Stimulated activated naive CD4-positive, alpha-beta T cell treated with Interleukin-2 at 50 U/mL for 16 hours (primary cell): Measurements from ENCODE around the gene PLEKHO1.
"Not testable (repeated sequence)": the region's sequence is repeated elsewhere in the genome, so short reads cannot be mapped to it uniquely, and the experiment has no call there.

Experiments used
- DNase-seq: peaks from one replicate; lab custom pipeline; 2025; lab: John Stamatoyannopoulos, UW

The PLEKHO1 gene

DNA sequence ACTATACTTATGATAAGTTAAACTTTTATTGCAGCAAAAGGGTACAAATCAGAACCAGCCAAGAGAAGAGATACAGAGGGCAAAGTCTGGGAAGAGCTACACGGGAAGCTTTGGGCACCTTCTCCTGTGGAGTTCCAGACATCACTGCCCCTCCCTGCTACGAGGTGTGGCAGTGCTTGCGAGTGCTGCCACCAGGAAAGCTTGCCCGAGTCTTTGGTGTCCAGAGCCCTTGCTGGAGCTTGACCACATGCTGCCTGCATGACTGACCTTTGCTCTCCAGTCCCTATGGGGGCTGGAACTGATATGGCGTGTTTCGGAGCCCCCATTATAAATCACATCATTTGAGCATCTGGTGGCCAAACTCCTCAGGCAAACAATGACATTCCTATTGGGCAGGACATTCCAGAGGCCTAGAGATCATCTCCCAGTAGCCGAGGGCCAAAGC is 23.4 kb downstream of the PLEKHO1 start:
- DNase-seq, result no peak

DNA sequence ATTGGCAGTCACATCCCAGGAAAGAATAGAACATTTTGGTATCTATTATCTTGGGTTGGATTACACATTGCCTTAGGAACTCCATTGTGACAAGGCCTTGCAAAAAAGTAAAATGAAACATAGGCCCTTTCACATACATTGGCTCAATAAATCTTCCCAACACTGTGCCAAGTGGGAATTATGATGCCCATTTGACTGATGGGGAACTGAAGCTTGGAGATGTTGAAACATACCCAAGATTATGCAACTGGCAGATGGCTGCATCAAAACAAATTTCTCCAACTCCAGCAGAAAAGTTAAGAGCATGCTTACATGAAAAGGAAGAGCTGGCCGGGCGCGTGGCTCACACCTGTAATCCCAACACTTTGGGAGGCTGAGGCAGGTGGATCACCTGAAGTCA is 26.9 kb downstream of the PLEKHO1 start:
- no peak for DNase-seq

DNA sequence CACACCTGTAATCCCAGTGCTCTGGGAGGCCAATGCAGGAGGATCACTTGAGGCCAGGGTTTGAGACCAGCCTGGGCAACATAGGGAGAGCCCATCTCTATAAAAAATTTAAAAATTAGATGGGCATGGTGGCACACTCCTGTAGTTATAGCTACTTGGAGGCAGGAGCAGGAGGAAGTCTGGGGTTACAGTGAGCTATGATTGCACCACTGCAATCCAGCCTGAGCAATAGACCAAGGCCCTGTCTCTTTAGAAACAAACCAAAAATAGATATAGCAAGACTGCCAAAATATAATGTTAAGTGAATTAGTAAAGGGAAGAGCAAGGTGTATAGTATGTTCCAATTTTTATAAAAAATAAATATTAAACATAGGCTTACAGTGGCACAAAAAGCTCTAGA is 28.8 kb downstream of the PLEKHO1 start:
- DNase-seq, result no peak

DNA sequence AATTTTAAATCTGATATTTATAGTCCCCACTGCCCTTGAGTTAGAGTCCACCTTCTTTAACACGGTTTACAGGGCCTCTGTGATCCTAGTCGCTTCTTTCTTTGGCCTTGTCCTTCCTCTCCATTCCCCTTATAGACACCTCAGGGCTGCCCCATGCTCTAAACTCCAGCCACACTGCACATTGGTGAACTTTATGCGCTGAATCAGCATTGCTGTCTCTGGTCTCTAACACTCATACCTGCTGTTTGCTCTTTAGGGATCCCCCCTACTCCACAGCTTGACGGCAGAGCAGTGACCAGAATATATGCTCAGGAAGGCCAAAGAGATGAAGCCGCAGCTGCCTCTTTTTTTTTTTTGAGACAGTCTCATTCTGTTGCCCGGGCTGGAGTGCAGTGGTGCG is 30.2 kb downstream of the PLEKHO1 start:
- no peak for DNase-seq

DNA sequence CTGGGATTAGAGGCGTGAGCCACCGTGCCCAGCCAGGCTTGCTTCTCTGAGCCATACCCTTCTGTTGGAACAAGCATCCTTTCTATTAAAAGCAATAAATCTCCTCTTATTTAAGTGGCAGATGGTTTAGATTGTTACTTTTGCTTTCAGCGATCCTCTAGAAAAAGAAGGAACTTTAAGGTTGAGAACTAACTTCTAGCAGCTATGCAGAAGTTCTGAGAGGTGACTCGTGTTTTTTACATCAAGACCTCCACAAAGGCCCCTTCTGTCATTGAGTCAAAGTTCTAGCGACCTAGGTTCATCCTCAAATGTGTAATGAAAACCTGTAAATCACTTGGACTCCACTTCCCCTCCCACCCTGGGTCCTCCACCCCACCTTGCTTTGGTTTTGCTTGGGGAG is 30.8 kb downstream of the PLEKHO1 start:
- DNase-seq, result no peak

DNA sequence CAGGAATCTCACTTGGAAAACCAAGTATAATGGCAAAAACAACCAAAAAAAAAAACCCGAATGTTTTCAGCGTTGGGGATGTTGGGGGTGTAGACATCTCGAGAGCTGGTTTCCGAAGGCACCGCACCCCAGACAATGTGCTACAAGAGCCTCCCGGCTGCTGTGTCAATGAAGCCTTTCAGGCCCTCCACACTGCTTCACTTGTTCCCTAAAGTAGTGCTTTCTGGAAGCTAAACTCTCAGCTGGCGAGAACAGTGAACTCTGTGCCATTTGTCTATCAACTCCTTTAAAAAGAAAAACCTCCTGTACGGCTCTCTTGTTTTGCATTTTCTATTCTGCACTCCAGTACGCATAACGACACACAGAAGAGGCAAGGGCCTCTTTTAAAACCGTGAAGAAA is 32.5 kb downstream of the PLEKHO1 start:
- no peak for DNase-seq

DNA sequence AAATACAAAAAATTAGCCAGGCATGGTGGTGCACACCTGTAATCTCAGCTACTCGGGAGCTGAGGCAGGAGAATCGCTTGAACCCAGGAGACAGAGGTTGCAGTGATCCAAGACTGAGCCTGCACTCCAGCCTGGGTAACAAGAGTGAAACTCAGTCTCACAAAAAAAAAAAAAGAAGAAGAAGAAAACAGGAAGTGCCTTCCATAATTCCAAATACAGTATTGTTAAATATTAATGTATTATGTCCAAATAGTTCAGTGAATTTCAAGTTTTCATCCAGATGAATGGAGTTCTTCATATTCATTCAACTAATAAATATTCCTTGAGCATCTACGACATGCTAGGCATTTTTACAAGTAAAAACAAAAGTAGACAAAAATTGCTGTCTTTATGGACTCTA is 33.3 kb downstream of the PLEKHO1 start:
- DNase-seq, result no peak

DNA sequence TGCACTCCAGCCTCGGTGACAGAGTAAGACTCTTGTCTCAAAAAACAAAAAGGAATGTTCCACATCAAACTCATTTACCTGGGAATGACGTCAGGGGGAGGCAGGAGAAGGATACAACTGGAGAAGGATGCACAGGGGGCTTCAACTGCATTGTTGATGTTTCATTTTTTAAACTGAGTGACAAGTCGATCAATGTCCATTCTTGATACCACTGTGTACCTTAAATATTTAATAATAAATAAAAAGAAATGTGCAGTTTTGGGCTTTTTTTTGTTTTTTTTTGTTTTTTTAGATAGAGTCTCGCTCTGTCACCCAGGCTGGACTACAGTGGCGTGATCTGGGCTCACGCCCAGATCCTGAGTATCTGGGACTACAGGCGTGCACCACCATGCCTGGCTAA is 35.8 kb downstream of the PLEKHO1 start:
- no peak for DNase-seq

DNA sequence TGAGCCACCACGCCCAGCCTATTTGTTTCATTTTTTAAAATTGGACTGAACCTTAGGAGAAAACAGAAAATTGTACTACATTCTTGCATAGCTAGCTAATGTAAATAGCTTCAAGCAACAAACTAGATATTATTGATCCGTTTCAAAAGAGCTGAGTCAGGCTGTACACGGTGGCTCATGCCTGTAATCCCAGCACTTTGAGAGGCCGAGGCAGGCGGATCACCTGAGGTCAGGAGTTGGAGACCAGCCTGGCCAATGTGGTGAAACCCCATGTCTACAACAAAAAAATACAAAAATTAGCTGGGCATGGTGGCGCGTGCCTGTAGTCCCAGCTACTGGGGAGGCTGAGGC is 36.7 kb downstream of the PLEKHO1 start:
- not testable (repeated sequence) for DNase-seq

DNA sequence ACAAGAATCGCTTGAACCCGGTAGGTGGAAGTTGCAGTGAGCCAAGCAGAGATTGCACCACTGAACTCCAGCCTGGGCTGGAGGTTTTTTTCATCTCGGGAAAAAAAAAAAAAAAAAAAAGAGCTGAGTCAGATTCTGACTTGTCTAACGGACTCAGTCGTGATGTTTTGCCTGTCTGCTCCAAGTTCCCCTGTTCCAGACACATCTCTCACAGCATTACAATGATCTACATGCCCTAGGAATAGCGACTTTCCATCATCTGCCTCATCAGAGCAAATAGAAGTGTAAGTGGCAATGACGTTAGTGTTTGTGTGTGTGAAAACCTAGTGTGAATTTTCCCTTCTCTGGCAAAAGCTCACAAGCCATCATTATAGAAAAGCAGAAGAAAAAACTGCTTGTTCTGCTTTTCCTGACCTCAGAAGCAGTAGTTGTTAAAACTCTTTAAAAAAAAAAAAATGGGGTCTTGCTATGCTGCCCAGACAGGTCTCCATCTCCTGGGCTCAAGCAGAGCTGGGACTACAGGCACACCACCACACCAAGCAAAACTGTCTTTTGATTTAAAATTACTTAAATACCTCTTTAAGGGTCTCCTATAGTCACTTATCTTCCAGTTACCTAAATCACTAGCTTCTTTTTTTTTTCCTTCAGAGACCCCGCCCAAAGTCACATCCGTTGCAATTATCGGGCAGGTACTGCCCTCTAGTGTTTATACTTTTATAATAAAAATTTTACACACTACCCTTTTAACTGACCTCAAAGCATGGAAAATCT is 37.3 kb downstream of the PLEKHO1 start:
- DNase-seq, result no peak

DNA sequence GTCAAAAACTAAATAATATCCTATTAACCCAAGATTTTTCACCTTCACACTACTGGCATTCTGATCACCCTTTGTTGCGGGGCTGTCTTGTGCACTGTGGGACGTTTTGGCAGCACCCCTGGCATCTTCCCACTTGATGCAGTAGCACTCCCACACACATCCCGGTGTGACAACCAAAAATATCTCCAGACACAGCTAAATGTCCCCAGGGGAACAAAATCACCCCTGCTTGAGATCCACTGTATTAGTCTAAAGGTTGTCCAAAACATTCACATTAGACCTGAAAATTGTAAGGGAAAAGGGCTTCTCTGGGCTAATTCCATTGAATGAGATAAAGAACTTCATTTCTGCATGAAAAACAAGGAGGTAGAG is 37.8 kb downstream of the PLEKHO1 start:
- no peak for DNase-seq

DNA sequence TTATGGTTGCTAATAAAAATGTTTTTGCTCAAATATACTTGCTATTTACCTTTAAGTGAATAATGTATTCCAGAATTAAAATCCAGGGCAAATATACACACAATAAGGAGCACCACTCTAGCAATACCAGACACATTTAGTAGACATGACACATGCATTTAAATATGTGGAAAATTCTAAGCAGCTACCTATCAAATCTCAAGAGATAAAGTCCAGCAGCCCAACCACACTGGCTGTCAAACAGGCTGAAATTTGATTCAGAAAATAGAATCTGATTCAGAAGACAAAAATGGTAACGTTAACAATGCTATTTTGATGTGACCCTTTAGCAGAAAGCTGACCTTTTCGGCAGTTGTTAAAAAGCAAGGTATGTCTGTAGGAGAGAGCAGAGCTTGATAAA is 42.3 kb downstream of the PLEKHO1 start:
- no peak for DNase-seq

DNA sequence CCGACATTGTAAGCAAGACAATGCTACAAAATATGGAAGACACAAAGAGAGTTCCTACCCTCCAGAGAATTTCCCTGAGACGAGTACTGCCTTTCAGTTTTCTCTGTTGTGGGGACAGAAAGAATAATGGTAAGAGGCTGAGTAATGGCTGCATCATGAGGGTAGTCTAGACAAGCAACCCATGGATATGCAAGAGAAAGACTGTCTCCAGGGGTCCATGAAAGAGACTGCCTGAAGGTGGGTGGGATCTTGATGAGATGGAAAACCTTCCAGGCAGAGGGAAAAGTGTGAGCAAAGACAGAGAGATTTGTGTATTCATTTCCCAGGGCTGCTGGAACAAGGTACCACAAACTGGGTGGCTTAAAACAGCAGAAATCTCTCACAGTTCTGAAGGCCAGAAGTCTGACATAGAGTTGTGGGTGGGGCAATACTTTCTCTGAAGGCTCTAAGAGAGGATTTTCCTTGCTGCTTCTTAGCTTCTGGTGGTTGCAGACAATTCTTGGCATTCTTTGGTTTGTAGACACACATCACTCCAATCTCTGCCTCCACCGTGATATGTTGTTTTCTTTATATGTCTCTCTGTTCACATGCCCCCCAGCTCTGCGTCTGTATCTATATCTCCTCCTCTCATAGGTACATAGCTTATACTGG is 44.8 kb downstream of the PLEKHO1 start:
- no peak for DNase-seq

DNA sequence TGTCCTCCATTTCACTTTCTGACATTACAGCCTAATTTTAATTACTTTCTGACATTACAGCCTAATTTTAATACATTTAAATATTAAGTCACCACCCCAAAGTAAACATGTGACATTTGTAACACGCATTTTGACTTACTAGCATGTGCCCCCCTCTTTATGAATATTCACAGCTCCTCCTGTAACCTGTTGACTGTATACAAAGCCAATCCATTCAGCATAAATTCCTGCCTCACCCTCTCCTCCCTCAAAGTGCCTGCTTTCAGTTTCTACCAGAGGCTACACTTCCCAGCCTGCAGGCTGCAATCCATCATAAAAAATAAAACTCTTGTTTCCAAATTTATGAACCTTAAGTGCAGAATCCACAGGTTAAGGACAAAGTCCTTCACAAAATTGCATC is 46.7 kb downstream of the PLEKHO1 start:
- DNase-seq, result no peak

DNA sequence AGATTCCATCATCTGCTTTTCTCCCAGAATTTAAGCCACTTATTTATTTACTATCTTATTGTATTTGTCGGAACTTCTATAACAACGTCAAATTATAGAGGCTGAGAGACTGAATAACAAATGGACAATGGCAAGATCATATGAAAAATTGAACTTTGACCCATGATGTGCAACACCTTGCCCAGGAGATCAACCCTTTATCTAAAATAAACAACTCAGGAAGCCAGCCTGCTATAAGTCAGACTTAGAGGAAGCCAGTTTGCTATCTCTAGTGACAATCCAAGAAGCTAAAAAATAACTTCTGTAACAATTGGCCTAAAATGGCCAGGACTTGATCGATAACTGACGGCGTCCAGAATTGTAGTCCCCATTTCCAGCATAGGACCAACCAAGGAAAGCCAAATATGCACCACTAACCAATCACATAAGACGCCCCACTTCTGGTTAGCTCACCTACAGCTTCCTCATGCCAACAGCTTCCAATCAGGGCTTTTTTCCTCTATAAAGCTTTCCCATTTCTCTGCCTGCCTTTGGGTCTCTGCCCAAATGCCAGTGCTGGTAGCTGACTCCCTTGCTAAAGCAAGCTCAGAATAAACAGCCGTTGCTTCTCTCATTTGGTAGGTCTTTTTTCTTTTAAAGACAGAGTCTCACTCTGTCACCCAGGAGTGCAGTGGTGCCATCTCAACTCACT is 57.7 kb downstream of the PLEKHO1 start:
- DNase-seq, result no peak

DNA sequence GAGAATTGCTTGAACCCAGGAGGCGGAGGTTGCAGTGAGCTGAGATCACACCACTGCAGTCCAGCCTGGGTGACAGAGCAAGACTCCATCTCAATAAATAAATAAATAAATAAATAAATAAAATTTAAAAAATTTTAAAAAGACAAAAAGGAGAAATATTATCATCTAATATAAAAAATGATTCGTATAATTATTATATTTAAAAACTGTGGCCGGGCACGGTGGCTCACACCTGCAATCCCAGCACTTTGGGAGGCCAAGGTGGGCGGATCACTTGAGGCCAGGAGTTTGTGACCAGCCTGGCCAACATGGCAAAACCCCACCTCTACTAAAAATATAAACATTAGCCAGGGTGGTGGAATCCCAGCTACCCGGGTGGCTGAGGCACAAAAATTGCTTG is 58.7 kb downstream of the PLEKHO1 start:
- not testable (repeated sequence) for DNase-seq
